HG02678 (cell line): ENCODE results near the gene COL5A1.
"Not testable (repeated sequence)": the region's sequence is repeated elsewhere in the genome, so short reads cannot be mapped to it uniquely, and the experiment has no call there.

Experiments
- ATAC-seq: cut with Tn5 transposase; IDR thresholded peaks from one replicate; pipeline ENCODE4 v1.9.1; 2021; ENCODE audit warnings: mild to moderate bottlenecking, moderate library complexity; ENCODE audit not compliant: unreplicated experiment

Gene COL5A1

DNA sequence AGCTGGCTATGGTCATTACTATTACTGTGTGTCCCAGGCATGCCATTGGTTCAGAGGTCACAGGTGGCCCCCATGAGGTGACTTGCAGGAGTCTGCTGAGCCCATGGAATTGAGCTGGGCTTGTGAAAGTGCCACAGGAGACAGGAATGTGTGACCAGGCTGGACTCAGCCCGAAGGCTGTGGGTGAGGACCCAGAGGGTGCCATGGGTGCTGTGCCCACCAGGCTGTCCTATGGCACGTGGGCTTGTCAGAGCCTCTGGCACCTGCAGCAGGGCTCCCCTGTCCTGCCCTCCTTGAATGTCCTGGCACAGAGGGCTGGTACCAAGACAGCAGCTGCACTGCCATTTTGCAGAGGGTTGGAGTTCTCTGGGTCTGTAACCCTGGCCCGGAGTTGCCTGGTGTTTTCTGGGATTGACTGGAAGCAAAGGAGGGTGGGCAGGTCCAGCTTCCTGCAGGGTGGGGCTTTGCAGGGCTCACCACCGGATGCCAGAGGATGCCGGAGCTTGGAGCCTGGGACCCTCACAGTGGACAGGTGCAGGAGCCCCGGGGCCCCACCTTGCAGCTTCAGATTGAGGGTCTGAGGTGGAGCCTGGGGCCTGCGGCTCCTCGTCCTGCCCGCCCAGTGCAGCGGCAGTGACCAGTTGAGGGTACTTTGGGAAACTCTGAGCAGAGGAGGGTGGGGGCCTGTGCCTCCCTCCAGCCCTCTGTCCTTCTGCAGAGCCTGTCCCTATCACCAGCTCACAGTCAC, 14.2 kb downstream of the COL5A1 start:
- no peak for ATAC-seq

DNA sequence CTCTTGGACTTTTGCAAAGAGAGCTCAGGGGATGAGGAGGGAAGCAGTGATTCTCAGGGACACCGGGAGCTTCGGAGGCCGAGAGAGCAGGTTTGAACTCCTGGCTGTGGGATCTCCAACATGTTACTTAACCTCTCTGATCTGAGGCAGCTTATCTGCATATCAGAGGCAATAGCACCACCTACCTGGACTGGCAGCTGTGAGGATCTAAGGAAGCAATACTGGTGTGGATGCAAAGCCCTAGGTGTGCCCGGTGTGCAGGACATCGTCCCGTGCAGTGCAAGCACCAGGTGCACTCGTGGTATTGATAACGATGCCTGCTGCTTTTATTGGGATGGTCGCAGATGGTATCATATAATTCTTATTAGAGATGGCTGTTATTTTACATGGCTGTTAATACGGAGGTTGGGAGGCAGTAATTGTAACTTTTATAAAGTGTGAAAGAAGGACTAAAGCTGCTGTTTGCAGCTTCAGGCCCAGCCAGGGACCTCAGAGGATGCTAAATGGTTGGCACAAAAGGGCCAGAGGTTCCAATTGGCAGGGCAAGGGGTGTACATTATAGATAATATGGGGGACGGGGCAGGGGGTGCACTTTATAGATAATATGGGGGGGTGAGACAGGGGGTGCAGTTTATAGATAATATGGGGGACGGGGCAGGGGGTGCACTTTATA, 14.9 kb downstream of the COL5A1 start:
- ATAC-seq = no peak

DNA sequence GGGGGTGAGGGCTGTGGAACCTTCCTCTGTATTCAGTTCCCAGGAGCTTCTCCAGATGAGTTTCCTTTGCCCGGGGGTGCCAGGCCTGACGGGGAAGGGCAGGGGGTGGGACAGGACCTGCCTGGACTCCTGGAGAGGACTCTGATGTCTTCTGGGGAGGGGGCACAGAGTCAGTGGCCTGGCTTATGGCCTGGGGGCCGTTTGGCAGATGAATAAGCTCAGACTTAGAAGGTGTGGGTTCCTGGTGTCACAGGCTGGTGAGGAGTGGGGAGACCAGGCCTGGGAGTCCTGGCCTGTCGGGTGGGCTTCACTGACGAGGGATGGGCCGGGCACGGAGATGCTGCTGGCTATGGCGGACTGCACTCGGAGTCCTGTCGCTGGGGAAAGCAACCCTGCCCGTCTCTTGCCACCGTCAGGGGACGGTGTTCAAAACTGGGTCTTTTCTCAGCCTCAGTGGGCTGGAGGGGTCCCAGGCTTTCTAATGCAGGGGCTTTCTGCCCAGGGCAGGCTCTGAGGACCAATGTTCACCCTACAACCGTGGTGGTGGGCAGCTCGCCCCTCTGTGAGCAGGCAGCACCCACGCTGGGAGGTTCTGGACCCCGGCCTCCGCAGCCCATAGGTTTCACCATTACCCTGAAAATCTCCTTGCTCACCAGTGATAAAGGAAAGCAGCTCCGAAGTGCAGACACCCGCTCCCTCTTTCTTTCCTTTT, 16.2 kb downstream of the COL5A1 start:
- no peak for ATAC-seq

DNA sequence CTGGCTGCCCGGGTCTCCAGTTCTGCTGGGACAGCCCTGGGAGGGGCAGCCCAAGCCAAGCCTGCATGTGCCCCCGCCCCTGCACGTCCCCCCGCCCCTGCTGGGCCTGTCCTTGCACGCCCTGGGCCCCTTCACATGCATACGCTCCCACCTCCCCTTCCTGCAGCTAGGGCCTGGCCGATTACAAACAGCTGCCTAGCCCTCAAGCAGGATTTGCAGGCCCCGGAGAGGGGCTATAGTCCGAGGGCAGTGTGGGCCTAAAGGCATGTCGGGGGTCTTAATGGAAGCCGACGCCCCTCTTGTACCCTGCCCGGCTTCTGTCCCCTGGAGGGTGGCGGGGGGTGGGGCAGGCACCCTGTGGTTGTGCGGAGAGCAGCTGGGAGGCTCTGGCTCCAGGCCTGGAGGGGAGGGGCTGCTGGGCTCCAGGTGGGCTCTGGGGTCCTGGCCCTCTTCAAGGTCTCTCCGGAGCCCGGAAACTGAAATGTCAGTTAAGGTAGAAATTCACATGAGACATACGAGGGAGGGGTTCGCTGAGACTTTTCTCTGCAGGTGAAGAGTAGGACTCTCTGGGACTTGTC, 16.9 kb downstream of the COL5A1 start:
- no peak for ATAC-seq

DNA sequence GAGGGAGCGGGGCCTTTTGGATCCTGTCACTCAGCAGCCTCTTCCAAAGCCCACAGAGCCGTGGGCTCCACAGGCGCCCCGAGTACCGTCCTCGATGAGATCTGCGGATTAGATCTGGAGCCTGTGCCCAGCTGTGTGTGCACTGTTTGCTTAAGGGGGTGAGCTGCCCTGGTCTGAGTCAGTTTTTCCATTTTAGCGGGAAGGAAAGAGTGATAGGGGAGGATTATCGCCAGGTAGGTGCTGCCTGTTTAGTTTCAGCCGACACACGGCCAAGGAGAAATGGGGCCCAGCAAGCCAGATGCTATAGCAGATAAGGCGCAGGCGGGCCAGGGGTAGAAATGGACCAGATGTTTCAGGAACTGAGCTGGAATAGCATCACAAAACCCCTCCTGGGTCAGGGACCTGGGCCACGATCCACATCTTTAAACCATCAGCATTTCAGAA, 18.1 kb downstream of the COL5A1 start:
- ATAC-seq = no peak

DNA sequence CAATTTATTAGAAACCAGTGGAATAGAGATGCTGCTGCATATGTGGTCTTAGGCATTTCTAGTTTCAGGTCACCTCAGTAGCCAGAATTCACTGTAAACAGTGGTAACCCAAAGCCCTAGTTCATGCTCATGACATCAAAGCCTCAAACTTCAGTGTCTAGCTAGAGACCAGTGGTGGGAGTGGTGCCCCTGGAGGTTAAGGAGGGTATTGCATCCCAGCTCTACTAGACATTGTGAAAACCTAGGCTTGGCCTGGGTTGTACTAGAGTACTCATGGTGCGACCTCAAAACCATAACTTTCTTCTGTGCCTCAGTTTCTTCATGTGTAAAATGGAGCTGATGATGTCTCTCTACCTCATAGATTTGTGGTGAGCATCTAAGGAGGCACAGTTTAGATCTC, 18.8 kb downstream of the COL5A1 start:
- ATAC-seq = no peak

DNA sequence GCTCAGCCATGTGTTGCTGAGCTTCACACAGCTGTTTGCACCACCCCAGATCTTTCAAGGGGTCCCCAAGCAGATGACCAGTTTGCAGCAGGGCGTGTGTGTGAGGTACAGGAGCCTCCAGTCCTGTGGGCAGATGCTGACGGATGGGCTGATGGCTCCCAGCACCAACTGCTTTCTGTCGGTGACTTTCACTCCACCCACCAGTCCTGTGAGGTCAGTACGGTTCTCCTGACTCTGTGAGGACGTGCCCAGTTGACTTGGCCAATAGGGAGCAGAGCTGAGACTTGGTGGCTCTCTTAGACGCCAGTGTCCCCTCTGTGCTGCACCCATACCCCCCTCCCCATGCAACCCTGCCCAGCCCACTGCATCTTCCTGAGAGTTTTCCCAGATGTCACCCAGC, 19.7 kb downstream of the COL5A1 start:
- ATAC-seq = no peak

DNA sequence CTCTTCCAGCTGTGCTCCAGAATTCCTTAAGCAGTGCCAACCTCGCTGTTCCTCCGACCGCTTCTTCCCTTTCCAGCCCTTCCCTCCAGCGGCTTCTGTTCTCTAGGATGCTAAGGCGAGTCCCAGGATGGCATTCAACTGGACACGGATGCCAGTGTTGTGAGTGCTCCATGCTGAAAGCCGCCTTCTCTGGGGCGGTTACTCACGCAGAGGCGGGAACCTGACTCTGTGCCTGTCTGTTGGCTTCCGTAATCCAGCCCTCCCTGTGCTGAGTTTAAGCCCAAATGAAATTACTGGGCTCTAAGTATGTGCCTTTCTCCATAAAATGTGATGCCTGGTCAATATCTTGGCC, 20.2 kb downstream of the COL5A1 start:
- no peak for ATAC-seq

DNA sequence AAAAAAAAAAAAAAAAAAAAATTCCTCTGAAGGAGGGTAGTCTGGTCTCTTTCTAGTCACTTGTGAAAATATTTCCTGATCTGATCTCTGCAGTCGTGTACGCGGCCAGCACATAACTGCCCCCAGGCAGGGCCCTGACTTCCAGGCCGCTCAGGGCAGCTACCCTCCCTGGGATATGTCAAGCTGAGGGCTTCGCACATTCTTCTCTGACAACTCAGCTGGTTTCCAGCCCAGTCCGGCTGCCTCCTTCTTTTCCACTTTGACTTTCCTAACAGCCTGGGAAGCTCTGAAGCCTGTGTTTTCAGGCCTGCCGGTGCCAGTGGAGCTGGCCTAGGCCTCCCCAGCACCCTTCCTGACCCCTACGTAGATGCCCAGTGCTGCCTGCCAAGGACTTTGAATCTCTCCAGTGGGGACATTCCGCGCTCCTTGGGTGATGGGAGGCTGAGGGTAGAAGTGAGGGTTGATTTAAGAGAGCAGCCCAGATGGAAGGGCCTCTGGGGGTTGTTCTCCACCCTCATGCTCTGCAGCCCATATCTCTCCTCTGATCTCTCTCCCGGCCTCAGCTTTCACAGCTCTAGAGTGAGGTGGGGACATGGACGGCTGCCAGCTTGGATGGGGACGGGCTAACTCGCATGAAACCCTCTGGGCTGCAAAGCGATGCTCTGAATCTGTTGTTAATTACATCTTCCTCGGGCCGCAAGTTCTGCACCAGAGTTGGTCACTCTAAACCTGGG, 20.7 kb downstream of the COL5A1 start:
- ATAC-seq = no peak

DNA sequence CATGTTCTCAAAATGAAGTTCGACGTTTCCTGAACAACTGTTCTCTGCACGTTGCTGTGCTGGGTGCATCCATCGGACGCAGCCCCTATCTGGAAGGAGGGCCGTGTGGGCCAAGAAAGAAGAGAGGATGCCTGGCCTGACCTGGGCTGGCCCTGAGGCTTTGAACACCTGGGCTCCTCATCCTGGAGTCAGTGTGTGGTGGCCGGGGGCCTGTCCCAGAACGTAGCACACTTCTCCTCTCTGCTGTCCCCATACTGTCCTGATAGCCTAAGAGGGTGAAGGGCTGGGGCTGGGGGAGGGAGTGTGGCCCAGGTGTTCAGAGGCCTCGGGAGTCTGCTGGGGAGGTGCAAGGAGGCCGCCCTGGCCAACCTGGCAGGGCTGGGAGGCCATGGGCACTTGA, 21.5 kb downstream of the COL5A1 start:
- no peak for ATAC-seq

DNA sequence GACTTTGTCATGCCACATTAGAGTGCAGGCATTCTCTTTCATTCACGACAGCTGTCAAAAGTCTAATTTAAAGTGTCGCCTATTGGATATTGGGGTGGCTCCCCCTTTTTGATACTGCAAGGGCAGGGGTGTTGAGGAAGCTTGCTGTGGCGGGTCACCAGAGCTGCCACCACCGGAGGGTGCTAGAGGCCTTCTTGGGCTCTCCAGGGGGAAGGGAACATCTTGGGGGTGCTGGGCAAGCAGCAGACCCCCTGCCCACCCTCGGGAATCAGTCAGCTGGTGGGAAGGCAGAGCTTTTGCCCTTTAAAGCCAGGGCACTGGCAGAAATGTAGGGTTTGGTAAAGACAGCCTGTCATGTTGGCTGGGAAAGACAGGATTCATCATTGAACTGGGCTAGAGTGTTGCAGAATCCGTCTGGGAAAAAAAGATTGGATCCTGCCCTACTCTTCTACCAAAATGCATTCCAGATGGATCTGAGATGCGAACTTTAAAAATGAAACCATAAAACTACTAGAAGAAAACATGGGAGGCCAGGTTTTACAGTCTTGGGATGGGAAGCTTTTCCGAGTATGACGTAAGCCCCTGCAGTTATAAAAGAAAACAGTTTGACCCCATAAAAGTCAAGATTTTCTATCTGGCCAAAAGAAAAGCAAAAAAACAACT, 22.3 kb downstream of the COL5A1 start:
- ATAC-seq = no peak

DNA sequence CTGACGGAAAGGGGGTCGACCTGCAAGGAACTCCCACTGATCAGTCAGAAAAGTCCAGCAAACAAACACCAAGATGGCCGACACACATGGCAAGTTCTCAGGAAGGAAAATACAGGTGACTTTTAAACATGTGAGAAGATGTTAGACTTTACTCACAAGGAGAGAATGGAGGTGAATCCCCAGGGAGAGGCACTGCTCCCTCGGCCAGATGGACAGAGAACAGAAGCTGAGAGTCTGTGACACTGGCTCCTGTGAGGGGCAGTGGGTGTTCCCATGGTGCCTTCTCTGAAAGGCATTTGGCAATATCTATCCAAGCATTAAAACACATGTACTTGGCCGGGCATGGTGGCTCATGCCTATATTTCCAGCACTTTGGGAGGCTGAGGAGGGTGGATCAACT, 22.8 kb downstream of the COL5A1 start:
- ATAC-seq = no peak

DNA sequence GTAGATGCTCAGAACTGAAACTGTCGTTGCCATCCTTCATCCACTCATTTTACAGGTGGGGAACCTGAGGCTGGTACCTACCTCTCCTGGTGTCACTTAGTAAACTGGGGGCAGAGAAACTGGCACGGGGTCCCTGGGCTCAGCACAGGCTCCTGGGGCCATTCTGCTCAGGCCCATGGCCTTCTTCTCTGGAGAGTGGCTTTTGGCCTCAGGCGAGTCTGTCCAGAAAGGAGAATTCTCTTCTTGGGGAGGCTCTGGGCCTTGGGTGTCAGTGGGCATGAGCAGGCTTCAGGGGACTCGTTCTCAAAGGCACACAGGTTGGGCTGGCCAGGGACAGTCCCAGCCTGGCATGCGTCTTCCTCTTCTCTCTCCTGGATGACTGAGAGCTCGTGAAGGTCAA, 24.6 kb downstream of the COL5A1 start:
- ATAC-seq = no peak

DNA sequence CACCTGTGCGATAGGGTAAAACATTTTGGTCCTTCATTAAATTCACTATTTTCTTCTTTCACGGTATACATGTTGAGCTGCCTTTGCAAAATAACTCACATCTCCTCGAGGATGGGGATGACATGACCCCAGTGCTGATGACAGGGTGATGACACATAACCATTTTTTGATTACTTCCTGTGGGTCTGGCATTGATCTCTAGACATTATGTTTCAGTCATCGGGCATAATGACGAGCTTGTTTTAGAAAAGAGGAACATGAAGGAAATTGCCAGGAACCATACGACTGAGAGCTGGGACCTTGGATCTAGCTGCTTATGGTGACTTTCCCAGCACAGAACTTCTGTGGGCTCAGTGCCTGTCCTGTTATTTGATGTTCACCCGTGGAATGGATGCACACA, 25.2 kb downstream of the COL5A1 start:
- no peak for ATAC-seq

DNA sequence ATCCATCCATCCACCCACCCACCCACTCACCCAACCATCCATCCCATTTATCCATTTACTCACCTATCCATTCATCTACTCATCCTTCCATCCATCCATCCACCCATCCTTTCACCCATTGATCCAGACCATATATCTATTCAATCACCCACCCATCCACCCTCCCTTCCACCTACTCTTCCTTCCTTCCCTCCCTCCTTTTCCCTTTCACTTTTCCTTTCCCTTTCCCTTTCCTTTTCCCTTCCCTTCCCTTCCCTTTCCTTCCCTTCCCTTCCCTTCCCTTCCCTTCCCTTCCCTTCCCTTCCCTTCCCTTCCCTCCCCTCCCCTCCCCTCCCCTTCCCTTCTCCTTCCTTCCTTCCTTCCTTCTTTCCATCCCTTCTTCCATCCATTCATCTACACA, 27.4 kb downstream of the COL5A1 start:
- not testable (repeated sequence) for ATAC-seq

DNA sequence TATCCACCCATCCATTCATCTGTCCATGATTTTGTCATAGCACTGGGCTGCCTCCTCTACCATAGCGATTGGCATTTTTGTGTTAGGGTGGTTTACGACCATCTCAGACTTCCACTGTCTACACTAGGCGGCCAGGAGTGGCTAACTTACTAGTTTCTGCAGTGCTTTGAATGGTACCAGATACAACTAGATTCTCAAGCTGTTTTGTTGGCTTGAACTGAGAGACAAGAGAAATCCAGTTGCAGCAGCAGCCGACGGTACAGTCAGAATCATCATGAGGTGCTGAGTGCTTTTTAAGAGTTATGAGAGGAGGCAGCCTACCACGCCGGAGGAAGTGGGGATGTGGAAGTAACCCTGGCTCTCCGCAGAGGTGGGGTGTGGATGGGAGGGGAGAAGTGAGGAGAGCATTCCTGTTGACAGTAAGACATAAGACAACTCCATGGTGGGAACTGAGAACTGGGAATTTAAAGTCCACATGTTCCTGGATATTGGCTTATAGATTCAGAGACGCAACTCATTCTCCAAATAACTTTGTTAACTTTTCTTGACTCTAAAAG, 27.9 kb downstream of the COL5A1 start:
- ATAC-seq = no peak

DNA sequence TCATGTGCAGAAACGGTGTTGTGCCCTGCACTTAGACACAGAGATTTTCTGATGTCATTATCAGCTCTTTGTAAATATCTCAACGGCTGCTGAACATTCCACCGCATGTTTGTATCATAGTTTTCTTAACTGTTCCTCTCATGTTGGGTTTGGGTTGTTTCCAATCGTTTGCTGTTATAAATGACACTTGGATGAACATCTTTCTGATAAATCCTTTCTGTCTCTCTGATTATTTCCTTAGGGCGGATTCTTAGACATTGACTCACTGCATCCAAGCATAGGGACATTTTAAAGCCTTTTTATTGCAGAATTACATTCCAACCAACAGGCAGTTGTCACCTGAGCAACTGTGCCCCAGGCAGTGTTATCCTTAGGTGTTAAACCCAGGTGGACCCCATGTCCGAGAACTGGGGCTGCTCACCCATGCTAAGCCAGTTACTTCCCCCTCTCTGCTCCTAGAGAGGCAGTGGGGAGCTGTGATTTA, 28.5 kb downstream of the COL5A1 start:
- ATAC-seq = no peak

DNA sequence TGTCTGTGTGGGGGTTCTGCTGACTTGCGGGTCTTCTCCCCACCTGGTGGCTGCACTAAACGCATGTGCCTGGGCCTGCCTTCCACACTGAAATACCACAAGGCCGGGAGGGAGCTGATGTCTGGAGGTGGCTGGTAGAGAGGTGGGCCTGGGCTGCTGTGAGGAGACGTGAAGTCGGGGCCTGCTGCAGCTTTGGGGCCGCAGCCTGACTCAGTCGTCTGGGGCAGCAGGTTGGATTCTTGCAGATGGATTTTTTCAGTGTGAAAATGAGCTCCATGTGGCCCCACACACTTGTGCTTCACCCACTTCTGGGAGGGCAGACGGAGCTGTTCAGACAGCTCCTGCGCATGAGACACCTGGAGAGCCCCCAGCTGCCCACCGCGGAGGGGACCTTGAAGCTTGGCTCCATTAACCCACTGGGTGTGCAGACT, 29.3 kb downstream of the COL5A1 start:
- ATAC-seq = no peak

DNA sequence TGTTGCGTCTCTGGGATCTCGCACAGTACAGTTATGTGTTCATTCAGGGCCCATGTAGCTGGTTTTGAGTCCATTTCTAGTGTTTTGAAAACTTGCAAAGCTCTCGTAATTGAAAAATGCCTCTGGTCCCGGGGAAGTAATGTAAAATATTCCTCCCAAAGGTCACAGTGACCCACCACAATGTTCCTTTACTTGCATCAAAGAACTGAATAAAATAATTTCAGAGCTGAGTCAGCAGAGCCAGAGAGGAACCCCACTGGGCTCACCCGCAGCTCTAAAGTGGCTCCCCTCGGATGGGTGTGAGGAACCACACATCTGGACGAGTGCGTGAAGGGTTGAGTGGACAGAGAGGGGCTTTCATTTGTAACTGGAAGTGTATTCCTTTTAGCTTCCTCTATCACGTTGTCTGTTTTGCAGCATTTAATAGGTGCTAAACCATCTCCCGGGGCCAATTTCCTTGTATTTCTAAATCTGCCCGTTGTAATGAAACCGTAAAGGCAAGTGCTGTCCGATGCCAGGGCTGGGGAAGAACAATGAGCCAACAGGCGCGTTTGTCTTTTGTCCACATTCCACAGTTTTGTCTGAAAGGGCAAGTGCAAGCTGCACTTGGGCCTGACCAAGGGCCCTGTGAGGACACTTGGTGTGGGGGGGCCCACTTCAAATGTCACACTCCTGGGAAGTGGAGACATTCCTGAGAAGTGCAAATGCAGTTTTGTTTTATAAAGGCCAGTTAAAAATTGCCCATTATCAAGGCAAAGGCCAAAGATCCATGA, 29.9 kb downstream of the COL5A1 start:
- ATAC-seq = no peak
